GM21360 (cell line): ENCODE results near the gene LY6G6C.
"Not testable (repeated sequence)": the region's sequence is repeated elsewhere in the genome, so short reads cannot be mapped to it uniquely, and the experiment has no call there.

Experiments
- ATAC-seq: cut with Tn5 transposase; IDR thresholded peaks from one replicate; pipeline ENCODE4 v1.9.1; 2021; ENCODE audit warnings: mild to moderate bottlenecking, moderate library complexity; ENCODE audit not compliant: unreplicated experiment

LY6G6C gene

GRCh38 chr6:31709157-31709556 lies 12.4 kb downstream of the LY6G6C start:
- ATAC-seq: not testable (repeated sequence)

GRCh38 chr6:31708224-31708623 lies 13.3 kb downstream of the LY6G6C start:
- ATAC-seq: no peak

DNA sequence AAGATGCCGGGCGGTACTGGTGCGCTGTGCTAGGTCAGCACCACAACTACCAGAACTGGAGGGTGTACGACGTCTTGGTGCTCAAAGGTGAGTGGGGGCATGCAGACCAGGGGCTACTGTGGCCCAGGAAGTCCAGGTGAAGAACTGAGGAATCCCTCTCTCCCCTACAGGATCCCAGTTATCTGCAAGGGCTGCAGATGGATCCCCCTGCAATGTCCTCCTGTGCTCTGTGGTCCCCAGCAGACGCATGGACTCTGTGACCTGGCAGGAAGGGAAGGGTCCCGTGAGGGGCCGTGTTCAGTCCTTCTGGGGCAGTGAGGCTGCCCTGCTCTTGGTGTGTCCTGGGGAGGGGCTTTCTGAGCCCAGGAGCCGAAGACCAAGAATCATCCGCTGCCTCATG lies 13.8 kb downstream of the LY6G6C start:
- no peak for ATAC-seq

GRCh38 chr6:31706599-31706998 lies 14.9 kb downstream of the LY6G6C start, which contains the start of gene LY6G6F:
Gene LY6G6F, plus strand, starts transcription at chr6:31706866. Its CDS starts 41 bp downstream, at chr6:31706907.
- ATAC-seq: no peak

DNA sequence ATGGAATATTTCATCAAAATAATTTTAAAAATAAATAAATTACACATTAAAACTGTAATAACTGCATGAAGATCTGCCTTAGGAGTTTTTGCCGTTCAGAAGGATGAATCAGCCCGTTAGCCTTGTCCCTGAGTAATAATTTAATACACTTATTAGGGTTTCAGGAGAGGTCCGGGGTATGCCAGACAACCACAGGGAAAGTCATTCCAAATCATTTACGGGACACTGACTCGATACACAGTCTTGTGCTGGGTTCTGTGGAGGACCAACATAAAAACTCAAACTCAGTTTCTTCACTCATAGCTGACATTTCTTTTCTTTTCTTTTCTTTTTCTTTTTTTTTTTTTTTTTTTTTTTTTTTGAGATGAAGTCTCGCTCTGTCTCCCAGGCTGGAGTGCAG lies 15.6 kb downstream of the LY6G6C start:
- ATAC-seq: no peak

DNA sequence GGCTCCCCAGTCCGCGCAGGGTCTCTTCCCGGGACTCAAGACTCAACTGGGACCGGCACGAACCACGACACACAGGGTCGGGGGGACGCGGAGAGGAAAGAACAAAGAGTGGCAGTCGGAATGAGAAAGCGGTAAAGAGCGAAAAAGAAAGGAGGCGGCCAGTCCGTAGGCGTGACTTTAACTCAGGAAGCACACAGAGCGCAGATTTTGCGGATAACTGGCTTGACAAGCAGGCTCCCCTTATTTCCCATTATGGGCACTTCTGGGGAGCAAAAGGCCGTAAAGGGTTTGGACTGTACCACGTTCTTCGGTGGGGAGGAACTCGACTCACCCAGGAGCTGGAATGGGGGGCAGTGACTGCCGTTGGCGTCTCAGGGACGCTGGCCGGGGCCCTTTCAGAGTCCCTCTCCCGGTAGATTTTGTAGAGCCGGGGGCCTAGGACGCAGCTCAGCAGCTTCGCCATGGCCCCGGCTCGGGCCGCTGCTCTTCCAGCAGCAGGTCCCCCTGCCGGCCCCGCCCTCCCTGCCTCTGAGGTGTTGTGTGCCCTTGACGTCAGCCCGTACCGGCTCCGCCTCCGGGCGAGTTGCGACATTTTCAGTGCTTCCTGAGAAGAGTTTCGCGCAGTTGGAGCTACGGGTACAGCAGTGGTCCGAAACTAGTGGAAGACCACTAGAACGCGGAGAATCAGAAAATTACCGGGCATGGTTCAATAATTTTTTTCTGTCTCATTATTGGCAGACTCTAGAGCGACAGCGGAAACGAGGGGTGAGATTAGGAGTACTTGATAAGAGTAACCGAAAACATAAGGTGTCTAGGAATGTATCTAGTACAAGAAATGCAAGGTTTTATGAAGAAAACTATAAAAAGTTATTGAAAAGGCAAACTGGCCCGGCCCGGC lies 18.5 kb downstream of the LY6G6C start, which contains the start of gene ABHD16A:
ABHD16A (minus strand) TSS at position 506 of the 898 bp plus-strand sequence; CDS start at position 463, 43 bp downstream.
- peak; percentile 71 for ATAC-seq

GRCh38 chr6:31702405-31702818 lies 19.1 kb downstream of the LY6G6C start:
- no peak for ATAC-seq

DNA sequence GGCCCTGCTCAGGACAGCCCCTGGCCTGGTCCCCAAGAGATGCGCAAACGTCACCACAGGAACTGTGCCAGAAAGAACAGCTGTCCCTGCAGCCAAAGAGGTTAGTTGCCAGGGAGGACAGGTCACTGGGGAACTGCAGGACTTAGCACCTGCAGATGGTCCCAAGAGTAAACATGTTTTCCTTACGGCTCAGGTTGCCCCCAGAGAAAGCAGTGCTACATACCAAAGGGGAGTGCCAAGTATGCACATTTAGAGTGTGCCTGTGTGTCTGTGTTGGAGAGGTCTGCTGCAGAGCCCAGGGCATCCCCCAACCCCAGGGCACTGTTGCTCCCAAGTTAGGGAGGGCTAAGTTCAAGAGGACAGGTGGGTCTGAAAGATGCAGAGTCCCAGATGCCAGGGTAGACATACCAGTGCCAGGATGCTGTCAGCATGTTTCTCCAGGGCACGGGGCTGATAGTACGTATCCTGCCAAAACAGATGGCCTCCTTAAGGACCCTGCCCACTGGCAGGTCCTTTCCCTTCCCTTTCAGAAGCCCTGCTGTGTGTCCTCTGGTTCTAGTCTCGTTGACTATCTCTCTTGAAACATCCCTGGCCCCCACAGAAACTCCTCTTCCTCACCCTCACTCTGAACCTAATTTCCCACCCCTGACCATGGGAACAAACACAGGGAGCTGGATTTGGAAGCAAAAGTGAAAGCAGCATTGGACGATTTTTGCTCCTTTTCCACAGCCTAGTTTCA lies 19.7 kb downstream of the LY6G6C start:
- ATAC-seq: no peak

DNA sequence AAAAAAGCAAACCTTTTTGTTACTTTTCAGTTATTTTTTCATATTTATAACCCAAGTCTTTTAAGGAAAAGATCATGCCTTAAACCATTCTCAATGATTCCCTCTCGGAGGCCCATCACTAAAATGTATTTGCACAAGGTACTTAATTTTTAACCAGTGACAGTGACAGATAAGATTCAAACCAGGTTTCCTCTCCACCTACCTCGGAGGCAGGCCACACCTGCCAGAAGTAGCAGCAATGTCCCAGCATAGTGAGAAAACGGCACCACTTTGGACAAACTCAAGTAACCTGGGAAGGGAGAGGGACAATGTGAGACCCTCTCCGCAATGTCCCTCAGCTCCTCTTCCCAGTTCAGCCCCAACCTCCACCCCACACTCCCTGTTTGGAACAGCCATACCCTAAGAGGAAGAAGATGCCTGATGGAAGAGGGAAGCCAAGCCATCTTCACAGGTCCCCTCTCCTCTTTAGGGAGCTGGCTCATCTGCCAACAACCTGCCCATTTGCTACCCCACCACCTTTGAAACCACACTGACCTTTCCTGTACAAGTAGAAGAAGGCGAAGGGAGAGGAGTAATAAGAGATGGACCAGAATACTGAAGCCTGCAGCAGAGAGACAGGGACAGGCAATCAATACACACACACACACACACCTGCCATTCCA lies 20.7 kb downstream of the LY6G6C start:
- no peak for ATAC-seq

GRCh38 chr6:31697555-31697954 lies 24.0 kb downstream of the LY6G6C start:
- no peak for ATAC-seq

GRCh38 chr6:31693535-31693934 lies 28.0 kb downstream of the LY6G6C start:
- no peak for ATAC-seq

DNA sequence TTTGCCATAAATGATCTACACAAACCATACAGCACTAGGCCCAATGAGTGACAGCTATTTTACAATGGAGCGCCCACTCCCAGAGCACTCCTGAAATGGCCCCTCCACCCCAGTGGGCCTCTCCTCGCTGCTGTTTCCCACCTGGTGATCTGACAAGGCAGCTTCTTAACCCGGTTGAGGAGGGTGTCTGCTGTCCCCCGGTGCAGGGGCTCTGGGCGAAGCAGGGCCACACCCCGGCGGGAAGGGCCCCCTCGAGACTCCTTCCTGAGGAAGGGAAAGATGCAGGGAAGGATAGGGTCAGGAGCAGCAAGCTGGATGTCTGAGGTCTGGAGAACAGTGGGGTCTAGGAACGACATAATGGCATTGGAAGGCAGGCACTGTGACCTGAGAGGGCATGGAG lies 28.7 kb downstream of the LY6G6C start:
- ATAC-seq: no peak

DNA sequence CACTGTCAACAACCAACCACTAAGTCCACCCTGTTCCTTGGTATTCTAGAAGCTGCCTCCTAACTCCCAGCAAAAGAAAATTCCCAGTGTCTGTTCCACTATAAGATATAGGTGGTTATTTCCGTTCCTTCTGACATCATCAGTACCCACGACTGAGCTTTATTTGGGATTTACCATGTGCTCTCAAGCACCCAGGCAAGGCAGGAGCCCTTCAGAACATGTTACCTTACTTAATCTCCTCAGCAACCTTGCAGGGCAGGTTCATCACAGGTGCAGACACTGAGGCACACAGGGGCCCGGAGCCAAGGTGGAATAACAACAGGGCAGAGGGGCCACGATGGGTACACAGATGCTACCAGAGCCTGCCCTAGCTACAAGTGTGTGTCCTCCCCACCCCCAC lies 29.2 kb downstream of the LY6G6C start:
- no peak for ATAC-seq

GRCh38 chr6:31691564-31692108 lies 29.9 kb downstream of the LY6G6C start:
- no peak for ATAC-seq

- ATAC-seq: no peak
Observed at GRCh38 chr6:31691078-31691463, 30.5 kb downstream of the LY6G6C start.

- ATAC-seq: no peak
Observed at GRCh38 chr6:31690231-31691077, 31.1 kb downstream of the LY6G6C start.

DNA sequence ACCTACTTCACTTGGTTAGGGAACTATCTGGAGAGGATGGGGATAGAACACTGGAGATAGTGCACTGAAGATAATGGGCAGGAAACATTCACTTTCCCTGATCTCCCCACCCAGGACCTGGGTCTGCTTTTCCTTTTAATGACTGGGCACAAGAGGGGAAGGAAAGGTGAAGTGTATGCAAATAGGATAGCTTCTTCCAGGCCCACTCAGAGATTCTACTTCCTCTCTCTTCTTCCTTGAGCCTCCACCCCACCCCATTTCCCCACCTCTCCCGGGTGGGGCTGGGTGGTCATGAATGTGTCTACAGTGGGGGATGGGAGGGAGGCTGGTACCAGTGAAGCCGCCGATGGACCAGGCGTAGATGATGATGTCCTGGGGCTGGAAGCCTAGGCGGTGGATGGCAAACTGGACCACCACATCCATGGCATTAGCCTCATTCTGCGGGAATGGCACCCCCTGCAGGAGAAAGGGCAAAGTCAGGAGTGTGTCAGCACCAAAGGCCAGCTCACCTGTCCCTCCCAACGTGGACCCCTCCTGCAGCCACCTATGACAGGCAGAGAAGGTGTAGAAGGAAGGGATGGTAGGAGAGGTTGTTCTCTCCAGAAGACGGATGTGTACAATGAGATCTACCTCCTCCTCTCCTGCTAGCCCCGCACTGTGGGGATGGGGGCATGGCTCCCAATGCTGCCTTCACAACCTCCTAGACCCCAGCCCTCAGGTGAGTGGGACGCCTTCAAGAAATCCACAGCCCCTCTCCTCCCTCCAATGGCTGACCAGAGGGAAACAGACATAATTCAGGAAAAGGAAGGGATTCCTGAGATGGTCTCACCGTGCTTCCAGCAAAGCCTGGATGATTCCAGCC lies 32.1 kb downstream of the LY6G6C start:
- ATAC-seq: no peak

DNA sequence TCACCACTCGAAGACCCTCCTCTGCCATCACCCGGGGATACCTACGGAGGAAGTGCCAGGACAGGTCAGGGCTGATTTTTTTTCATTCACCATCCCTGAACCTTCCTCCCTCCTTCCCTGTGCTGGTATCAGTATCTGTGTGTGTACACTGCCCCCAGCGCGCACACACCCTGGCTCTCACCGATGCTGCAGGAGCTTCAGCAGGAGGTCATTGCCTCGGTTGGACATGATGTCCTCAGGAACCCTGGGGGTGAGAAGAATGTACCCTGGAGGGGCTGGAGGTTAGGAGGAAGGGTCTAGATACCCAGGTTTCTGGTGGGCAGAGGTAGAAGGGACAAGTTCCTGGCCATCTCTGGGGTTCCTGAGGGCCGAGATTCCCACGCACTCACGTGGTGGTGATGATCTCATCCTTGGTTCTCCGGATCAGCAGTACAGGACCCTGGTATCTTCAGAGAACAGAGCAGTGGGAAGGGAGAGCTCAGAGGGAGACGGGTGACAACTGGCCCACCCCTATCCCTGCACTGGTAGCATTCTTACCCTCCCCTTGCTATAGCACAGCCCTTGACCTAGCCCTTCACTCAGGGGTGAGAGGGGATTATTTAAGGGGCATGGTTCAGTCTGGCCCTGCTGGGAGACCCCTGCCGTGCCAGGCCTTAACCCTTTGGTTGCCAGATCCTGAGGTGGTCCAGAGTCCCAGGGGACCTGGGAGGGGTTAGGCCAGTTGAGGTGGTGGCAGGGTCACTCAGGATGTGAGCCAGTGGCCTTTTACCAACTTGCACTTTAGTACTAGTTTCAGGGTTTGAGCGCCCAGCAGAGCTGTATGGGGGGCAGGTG lies 33.5 kb downstream of the LY6G6C start:
- no peak for ATAC-seq
